ENCODE data around the gene ZDHHC18. TPM values are rescaled to one million over a fixed set of nuclear protein-coding genes. Genes with fewer than 3 reads are reported as not detected.

Gene ZDHHC18
- total RNA-seq: 10 to 100 TPM in 1 of 2 donors, 1 to 10 TPM in 1; 7.2 to 12.0 TPM

DNA sequence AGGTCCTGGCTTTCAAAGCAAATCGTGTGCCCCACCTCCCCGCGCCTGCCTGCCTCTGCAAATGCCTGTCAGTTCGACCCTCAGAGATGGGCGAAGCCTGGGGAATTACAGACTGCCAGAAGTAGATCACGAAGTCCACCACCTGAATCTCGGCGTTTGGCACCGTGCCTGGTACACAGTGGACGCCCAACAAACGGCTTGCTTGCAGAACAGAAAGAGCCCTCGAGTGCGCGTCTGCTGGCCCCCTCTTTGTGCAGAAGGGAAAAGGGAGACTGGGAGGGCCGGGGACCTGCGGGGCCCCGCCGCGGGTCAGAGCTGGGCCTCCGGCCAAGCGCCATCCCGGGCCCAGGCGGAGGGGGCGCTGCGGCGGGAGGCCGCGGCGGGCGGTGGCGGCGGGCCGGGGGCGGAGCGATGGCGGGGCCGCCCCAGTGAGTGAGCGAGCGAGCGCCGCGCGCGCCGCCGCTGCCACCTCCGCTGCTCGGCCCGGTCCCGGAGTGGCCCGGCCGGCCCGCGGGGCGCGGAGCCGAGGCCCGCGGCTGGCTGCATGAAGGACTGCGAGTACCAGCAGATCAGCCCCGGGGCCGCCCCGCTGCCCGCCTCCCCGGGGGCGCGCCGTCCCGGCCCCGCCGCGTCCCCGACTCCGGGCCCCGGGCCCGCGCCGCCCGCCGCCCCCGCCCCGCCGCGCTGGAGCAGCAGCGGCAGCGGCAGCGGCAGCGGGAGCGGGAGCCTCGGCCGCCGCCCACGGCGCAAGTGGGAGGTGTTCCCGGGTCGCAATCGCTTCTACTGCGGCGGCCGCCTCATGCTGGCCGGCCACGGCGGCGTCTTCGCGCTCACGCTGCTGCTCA is at the start of gene ZDHHC18:
Gene ZDHHC18, plus strand, starts transcription at position 428 of the 845 bp plus-strand sequence. Its CDS starts 117 bp downstream, at position 545.

DNA sequence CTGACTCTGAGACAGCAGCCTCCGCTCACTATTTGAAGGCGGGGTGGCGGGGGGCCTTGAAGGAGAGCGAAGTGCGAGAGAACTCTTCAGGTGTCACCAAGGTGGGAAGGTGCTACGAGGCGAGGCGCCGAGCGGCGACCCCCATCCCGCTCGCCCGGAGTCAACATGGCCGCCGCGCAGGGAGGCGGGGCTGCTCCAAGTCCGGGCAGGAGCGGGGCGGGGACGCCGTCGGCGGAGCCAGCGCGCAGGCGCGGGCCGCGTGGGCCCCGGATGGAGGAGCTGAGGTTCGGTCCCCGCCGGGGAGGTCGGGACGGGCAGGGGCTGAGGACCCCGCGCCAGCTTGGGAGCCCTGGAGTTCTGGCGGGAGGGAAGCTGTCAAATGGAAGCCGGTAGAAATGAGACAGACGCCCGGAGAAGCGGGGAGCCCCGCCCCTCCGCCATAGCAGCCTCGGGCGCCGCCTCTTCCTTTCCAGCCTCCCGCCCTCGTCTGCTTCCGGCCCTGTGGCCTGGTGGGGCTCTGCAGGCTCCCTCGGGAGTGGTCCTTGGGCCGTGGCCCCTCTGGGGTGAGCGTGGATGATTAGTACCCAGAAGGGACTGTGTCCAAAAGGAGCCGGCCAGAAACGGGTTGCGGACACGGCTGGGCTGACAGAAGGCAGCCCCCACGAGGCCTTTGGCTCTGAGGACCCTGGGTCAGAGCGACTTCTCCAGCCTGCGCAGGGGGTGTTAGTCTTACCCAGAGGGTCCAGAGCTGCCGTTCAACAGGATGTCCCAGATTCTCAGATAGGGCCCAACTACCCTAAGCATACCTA is 38.6 kb upstream of the ZDHHC18 start, which contains the start of gene PIGV:
Gene PIGV, plus strand, starts transcription at position 245 of the 809 bp plus-strand sequence. CDS start 2,866 bp downstream, outside the sequence.

GRCh38 chr1:26862781-26863684 is 36.5 kb downstream of the ZDHHC18 start, which contains the start of gene SFN:
TSS of gene SFN (plus strand) at chr1:26863149. CDS start at chr1:26863213, 64 bp downstream.

DNA sequence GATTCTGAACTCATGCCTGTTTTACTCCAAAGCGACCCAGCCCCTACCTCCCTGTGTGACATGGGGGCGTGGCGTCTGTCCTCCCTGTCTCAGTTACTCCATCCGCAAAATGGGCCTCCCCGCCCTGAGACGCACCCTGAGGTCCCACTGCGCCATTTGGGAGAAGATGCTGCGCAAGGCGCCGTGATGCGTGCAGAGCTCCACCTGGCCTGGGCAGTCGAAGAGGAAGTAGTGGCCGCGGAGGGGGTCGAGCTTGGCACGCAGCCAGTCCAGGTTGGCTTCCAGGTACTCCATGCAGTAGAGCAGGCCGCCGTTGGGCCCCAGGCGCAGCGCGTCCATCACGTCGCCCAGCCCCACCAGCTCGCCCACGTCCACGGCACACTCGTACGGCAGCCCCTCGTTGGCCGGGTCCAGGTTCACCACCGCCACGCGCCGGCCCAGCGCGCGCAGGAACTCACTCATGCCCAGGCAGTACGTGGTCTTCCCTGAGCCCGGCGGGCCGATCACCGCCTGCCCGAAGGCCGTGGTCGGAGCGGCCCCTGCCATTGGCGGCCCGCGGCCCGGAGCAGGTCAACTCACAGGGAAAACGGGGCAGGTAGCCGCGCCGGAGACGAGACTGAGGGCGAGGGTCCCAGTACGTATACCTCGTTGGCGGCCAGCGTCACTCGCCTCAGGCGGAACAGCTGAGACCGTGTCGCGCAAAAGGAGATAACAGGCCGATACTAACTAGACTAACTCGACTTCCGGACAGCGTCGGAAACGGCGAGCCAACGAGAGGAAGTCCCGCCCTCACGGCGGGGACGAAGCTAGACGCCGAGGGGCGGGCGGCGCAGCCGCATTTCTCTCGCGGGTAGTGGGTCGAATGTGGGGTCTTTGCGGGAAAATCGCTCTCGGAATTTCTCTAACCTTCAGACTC is 63.3 kb downstream of the ZDHHC18 start, which contains the start of gene GPN2:
Gene GPN2, minus strand, starts transcription at position 733 of the 916 bp plus-strand sequence. Its CDS starts 187 bp downstream, at position 546.

DNA sequence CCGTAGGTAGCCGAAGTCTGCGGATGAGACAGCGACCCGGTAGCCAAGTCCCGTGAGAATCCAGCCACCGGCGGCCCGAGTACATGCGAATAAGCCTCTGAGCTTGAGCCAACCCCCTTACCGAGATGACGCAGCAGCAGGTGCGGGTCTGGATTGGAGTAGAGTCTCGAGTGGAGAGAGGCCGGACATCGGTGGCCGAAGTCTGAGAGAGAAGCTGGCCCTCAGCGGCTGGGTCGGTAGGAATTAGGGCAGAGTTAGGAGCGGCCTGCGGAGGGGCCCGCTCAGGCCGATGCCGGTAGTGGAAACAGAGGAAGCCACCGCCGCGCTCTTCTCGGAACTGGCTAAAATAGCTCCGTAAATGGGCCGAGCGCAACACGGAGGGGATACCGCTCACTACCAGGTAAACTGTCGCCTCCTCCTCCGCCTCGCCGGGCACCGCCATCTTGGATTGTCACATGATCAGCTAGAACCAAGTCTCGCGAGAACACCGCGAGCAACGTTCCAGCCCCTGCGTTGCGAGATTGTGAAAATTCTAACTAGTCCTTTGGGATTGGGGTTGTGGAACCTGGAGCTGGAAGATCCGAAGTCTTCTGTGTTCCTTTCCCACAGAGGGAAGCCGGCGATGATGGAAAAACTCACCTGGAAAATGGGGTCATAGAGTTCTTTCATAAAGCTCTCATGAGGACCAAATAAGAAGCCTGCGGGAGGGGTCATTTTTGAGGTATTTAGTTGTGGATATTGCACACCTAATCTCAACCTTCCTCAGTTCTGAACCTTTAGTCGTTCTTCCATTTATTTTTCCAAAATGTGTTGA is 73.7 kb downstream of the ZDHHC18 start, which contains the start of gene GPATCH3:
Gene GPATCH3, minus strand, starts transcription at position 467 of the 814 bp plus-strand sequence. Its CDS starts 25 bp downstream, at position 442.

Small RNA genes lying within 50 kb of the gene (small RNA-seq; reads per million reads assigned to genes)
- gene RN7SL165P: 0 reads per million in 2 donors

Other genes with a start within 250 kb of the ZDHHC18 start
- gene ARID1A, start 130.7 kb upstream of the ZDHHC18 start, total RNA-seq: 10 to 100 TPM; 26.6 to 27.5 TPM
- gene PIGV, start 38.7 kb upstream of the ZDHHC18 start, total RNA-seq: 10 to 100 TPM; 13.0 to 22.7 TPM
- not detected for gene SFN, start 36.5 kb downstream of the ZDHHC18 start, total RNA-seq
- 10 to 100 TPM in 1 of 2 donors, 1 to 10 TPM in 1; 6.2 to 14.0 TPM for gene GPN2, start 63.6 kb downstream of the ZDHHC18 start, total RNA-seq
- 1 to 10 TPM; 8.3 to 9.6 TPM for gene GPATCH3, start 73.8 kb downstream of the ZDHHC18 start, total RNA-seq
- gene NR0B2, start 87.3 kb downstream of the ZDHHC18 start, total RNA-seq: not detected
- gene NUDC, start 95.1 kb downstream of the ZDHHC18 start, total RNA-seq: 10 to 100 TPM; 20.6 to 40.3 TPM
- gene KDF1, start 133.8 kb downstream of the ZDHHC18 start, total RNA-seq: not detected
- 1 to 10 TPM; 5.2 to 7.7 TPM for gene TRNP1, start 167.0 kb downstream of the ZDHHC18 start, total RNA-seq
- 1 to 10 TPM in 1 of 2 donors, under 1 TPM in 1; 0.34 to 2.3 TPM for gene TENT5B, start 186.2 kb downstream of the ZDHHC18 start, total RNA-seq